RKO (cell line): ENCODE measurements around the gene TP53I3.
A peak's percentile ranks its signal among the peaks of the same experiment; 100 is the strongest.
"Not testable (repeated sequence)": the region's sequence is repeated elsewhere in the genome, so short reads cannot be mapped to it uniquely, and the experiment has no call there.

Experiments
- DNase-seq: peaks from one replicate; pipeline ENCODE4 v3.0.0-alpha.2; 2016; ENCODE audit warnings: low spot score

Gene TP53I3

DNA sequence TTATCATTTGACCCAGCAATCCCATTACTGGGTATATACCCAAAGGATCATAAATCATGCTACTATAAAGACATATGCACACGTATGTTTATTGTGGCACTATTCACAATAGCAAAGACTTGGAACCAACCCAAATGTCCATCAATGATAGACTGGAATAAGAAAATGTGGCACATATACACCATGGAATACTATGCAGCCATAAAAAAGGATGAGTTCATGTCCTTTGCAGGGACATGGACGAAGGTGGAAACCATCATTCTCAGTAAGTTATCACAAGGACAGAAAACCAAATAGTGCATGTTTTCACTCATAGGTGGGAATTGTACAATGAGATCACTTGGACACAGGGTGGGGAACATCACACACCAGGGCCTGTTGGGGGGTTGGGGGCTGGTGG lies 16.1 kb upstream of the TP53I3 start:
- not testable (repeated sequence) for DNase-seq

- not testable (repeated sequence) for DNase-seq
These were observed 10.6 kb upstream of the TP53I3 start for GRCh38 chr2:24095171-24095677.

GRCh38 chr2:24093270-24093669 lies 8.6 kb upstream of the TP53I3 start:
- not testable (repeated sequence) for DNase-seq

DNA sequence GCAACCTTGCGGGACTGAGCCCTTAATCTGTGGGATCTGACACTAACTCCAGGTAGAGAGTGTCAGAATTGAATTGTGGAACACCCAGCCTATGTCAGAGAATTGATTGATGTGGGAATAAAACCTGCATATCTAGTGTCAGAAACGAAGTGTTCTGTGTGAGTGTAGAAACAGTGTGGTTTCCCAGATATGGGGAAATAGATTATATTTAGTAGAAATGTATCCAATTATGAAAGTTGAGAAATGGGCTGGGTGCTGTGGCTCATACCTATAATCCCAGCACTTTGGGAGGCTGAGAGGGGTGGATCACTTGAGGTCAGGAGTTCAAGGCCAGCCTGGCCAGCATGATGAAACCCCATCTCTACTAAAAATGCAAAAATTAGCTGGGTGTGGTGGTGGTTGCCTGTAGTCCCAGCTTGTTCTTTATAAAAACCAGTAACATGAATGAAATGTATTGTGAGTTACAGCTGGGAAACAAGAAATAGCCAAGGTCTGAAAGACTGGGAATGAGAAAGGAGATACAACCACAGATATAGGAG lies 4.3 kb upstream of the TP53I3 start:
- DNase-seq: no peak

DNA sequence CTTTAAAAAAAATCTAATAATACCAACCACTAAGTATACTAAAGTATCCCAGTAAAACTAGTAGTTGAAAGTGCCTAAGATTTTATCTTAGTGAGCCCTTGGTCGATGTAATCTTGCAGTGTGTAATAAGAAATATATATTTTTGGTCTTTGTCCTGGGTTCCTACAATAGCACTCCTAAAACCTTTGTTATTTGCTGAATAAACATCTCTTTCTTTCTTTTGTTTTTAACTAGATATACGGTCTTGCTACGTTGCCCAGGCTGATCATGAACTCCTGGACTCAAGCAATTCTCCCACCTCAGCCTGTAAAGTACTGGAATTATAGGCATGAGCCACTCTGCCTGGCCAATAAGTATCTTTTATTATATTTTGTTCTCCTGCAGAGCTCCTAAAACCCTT lies 2.4 kb upstream of the TP53I3 start:
- no peak for DNase-seq

- DNase-seq: no peak
These were observed 1.6 kb upstream of the TP53I3 start for GRCh38 chr2:24086241-24086640.

- DNase-seq: no peak
These were observed 511 bp upstream of the TP53I3 start for GRCh38 chr2:24085200-24085489.

GRCh38 chr2:24083567-24084385 lies 858 bp downstream of the TP53I3 start:
- peak; percentile 90 for DNase-seq

DNA sequence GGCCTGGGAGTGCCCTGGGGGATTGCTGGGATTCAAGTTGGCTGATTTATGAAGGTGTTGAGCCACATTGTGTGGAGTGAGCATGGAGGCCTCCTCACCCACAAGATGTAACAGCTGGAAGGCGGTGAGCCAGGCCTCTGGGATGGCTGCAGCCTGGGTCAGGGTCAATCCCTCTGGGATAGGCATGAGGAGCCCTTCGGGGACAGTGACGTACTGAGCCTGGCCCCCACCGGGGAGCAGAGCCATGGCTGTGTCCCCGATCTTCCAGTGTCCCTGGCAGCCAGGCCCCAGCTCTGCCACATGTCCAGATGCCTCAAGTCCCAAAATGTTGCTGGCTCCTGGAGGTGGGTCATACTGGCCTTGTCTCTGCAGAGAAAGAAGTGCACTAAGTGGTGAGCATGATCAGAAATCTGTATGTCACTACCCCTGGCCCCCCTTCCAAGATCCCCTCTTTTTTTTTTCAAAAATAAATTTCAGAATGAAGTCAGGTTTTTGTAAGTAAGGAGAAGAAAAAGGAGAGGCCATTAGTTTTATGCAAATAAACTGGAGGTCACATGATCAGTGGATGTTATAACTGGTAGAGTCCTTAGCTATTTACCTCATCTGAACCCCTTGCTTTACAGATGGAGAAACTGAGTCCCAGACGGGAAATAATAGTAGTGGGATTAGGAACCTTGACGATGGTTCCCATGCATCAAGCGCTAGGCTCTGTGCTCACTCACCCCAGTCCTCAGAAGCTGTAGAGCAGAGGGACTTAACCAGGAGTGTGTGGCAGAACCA lies 1.7 kb downstream of the TP53I3 start:
- DNase-seq: no peak

DNA sequence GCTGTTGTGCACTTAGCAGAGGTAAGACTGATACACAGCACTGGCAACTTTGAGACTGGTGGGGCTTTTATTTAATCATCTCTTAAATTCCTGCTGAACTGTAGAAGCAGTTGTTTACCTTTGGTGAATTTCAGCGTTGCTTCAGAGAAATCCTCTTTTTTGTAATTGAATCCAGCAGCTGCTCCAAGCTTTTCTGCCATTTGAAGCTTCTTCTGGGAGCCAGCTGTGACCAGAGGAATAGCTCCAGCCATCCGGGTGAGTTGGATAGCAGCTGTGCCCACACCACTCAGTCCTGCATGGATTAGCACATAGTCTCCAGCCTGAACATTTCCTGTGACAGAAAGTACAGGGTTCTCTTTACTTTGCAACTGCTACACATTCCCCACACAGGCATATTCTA lies 3.9 kb downstream of the TP53I3 start:
- DNase-seq: no peak

DNA sequence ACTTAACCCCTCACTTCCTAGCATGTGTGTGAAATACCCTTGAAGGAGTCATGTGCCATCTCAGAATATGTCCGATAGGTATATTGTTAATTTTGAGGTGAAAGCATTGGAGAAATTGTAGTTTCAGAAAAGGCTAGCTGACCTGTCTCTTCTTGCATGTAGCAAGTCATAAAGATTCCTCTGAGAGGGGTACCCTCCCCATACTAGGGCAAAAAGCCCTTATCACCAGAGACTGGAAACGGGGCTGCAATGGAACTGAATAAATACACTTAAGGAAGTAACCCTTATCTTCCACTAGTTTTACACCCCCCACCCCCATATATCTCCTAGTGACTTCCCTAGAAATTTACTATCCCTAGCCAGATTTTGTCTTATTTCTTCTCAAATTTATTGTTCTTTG lies 6.8 kb downstream of the TP53I3 start:
- DNase-seq: no peak

- DNase-seq: no peak
These were observed 7.1 kb downstream of the TP53I3 start for GRCh38 chr2:24077535-24077877.

DNA sequence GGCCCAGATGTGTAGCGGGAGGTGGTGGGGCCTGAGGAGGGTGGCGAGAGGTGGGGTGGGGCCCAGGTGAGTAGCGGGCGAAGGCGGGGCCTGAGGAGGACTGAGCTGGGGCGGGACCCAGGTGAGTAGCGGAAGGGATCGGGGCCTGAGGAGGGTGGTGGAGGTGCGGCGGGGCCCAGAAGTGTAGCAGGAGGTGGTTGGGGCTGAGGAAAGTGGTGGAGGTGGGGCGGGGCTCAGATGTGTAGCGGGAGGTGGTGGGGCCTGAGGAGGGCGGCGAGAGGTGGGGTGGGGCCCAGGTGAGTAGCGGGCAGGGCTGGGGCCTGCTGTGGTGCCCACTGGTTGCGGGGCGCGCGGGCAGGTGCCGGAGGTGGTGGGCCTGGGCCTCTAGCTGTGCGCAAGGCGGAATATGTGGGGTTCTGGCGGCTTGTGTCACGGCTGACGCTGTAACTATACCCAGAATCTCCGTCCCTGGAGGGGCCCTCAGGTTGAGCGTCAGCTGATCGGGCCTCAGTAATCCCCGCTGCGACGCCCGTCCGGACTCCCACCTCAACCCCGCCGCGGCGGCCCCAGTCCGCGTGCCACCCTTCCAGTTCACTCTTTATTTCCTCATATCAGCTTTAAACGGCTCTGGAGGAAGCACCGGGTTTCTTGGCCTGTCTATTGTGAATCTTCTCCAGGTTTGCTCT lies 7.6 kb downstream of the TP53I3 start:
- peak; percentile 29 for DNase-seq

- peak; percentile 99 for DNase-seq
These were observed 8.5 kb downstream of the TP53I3 start, which contains the start of gene SF3B6 for GRCh38 chr2:24075915-24076848. SF3B6 (minus strand) TSS chr2:24076326; CDS start chr2:24076229, 97 bp downstream.

DNA sequence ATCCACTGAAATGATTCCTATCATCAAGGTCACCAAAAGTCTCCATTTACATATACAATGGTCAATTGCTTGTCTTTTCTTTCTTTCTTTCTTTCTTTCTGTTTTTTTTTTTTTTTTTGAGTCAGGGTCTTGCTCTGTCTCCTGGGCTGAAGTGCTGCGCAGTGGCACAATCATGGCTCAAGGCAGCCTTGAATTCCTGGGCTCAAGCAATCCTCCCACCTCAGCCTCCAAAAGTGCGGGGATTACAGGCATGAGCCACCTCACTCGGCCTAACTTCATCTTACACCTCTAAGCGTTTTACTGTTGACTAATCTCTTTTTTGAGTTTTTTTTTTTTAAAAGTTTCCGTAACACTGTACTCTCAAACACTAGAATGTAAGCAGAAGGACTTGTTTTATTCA lies 9.4 kb downstream of the TP53I3 start:
- peak; percentile 26 for DNase-seq

GRCh38 chr2:24073816-24074215 lies 10.8 kb downstream of the TP53I3 start:
- no peak for DNase-seq

GRCh38 chr2:24072259-24072658 lies 12.4 kb downstream of the TP53I3 start:
- DNase-seq: no peak

GRCh38 chr2:24065341-24065740 lies 19.3 kb downstream of the TP53I3 start:
- DNase-seq: no peak

DNA sequence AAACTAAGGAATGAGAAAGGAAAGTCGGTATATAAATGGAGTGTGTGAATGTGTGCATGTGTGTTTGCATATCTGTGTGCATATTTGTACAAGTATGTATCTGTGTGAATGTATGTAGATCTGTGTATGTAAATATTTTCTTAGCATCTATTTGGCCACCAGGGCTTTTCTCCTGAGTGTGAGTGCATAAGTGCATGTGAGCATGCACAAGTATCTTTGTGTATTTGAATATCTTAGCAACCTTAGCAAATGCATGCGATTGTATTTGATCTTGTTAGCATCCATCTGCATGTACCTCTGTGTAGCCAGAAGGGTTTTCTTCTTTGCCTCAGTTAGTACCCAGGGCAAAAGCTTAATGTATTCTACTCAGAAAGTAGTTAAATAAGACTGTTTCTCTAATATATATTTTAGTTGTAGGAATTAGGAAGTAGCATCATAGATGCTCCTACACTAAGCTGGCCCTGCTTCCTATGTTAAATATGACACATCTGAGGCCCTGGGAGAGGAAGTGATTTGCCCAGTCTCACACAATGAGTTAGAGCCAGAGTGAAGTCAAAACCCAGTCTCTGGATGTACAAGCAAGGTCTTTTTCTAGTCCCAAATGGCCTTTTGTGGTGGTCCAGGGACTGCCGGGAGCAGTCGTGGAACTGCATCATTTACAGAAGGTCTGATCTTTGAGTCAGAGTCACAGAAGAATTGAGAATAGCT lies 25.9 kb downstream of the TP53I3 start:
- DNase-seq: no peak

- DNase-seq: no peak
These were observed 28.9 kb downstream of the TP53I3 start for GRCh38 chr2:24055750-24056149.
